Activated CD8-positive, alpha-beta T cell treated with anti-CD3 and anti-CD28 coated beads for 36 hours (primary cell): Measurements from ENCODE around the gene CAMK1D. TPM values are rescaled to one million over a fixed set of nuclear protein-coding genes. Genes with fewer than 3 reads are reported as not detected.

Experiments
- ATAC-seq: fragments of 200-7000 bp; cut with Tn5 transposase; one replicate; pipeline ENCODE4 v1.10.0; 2021; ENCODE audit warnings: mild to moderate bottlenecking, moderate library complexity
- CTCF ChIA-PET: fragments of 350-600 bp; sonication (Branson Sonifier 250); formaldehyde crosslinking; loops from one replicate; lab custom pipeline; 2021; ENCODE audit warnings: antibody characterized with exemption; lab: Charles Lee
- POLR2A ChIA-PET: fragments of 350-600 bp; sonication (Branson Sonifier 250); formaldehyde crosslinking; loops from one replicate; lab custom pipeline; 2021; ENCODE audit warnings: antibody characterized with exemption; lab: Charles Lee
- DNase-seq: peaks from one replicate; pipeline ENCODE4 v3.0.0-alpha.2; 2020
- H3K27ac Mint-ChIP-seq: one replicate; pipeline ENCODE4 v1.8.0; 2021; ENCODE audit warnings: mild to moderate bottlenecking, mixed read lengths
- H3K27me3 Mint-ChIP-seq: one replicate; pipeline ENCODE4 v1.8.0; 2021; ENCODE audit warnings: mixed read lengths
- H3K36me3 Mint-ChIP-seq: one replicate; pipeline ENCODE4 v1.8.0; 2021; ENCODE audit warnings: low read depth, mixed read lengths
- H3K4me1 Mint-ChIP-seq: one replicate; pipeline ENCODE4 v1.8.0; 2021; ENCODE audit warnings: low read depth, mixed read lengths
- H3K4me3 Mint-ChIP-seq: one replicate; pipeline ENCODE4 v1.8.0; 2021; ENCODE audit warnings: mild to moderate bottlenecking, moderate library complexity, mixed read lengths
- H3K9me3 Mint-ChIP-seq: one replicate; pipeline ENCODE4 v1.8.0; 2021; ENCODE audit warnings: mixed read lengths
- intact Hi-C: fragments of 100-400 bp; cut with micrococcal nuclease; formaldehyde crosslinking; loops from one replicate; pipeline ENCODE4 v1.10.0; 2022
- total RNA-seq, 2 experiments: library from RNA; stranded (reverse); gene quantifications; one replicate each; pipeline ENCODE4 v1.2.3, GENCODE V29; 2021
- TF ChIP-seq, protein P1 (sequence below): fragments of 200-600 bp; IDR thresholded peaks from one replicate; pipeline ENCODE4 v1.8.0; 2022; ENCODE audit warnings: antibody characterized with exemption, mild to moderate bottlenecking

The CAMK1D gene
- total RNA-seq, 2 experiments from 2014 or later: 13.8 TPM

DNA sequence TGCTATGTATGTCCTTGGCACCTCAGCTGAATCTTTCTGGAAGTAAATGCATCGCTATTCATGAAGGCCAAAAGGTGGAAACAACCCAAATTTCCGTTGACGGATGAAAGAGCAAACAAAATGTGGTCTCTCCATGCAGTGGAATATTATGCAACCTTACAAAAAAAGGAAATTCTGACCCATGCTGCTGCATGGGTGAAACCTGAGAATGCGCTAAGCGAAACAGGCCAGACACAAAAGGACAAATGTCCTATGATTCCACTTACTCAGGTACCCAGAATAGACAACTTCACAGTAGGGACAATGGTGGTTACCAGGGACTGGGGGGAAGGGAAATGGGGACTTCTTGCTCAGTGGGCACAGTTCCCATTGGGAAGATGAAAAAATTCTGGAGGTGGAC, 158.8 kb downstream of the CAMK1D start:
- POLR2A ChIA-PET: no interaction called here
- CTCF ChIA-PET: interaction anchor here (1.0 kb wide), 1 partner anchor 10 kb away, joined by 3 read pairs; no protein-coding TSS in a partner anchor
- H3K36me3 Mint-ChIP-seq: peaks cover 6% of the 10 kb centered on the region
- H3K27me3 Mint-ChIP-seq: no peaks in the 10 kb centered on the region
- ATAC-seq (no peak), DNase-seq (no peak)
- no peak overlapping the region for H3K4me3 Mint-ChIP-seq
- no peak overlapping the region for H3K27ac Mint-ChIP-seq
- H3K4me1 Mint-ChIP-seq: peaks cover 41% of the 10 kb centered on the region
- intact Hi-C loops: no loop called here
- H3K9me3 Mint-ChIP-seq: no peaks in the 10 kb centered on the region
- TF ChIP-seq, protein P1, sequence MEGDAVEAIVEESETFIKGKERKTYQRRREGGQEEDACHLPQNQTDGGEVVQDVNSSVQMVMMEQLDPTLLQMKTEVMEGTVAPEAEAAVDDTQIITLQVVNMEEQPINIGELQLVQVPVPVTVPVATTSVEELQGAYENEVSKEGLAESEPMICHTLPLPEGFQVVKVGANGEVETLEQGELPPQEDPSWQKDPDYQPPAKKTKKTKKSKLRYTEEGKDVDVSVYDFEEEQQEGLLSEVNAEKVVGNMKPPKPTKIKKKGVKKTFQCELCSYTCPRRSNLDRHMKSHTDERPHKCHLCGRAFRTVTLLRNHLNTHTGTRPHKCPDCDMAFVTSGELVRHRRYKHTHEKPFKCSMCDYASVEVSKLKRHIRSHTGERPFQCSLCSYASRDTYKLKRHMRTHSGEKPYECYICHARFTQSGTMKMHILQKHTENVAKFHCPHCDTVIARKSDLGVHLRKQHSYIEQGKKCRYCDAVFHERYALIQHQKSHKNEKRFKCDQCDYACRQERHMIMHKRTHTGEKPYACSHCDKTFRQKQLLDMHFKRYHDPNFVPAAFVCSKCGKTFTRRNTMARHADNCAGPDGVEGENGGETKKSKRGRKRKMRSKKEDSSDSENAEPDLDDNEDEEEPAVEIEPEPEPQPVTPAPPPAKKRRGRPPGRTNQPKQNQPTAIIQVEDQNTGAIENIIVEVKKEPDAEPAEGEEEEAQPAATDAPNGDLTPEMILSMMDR: no peak

DNA sequence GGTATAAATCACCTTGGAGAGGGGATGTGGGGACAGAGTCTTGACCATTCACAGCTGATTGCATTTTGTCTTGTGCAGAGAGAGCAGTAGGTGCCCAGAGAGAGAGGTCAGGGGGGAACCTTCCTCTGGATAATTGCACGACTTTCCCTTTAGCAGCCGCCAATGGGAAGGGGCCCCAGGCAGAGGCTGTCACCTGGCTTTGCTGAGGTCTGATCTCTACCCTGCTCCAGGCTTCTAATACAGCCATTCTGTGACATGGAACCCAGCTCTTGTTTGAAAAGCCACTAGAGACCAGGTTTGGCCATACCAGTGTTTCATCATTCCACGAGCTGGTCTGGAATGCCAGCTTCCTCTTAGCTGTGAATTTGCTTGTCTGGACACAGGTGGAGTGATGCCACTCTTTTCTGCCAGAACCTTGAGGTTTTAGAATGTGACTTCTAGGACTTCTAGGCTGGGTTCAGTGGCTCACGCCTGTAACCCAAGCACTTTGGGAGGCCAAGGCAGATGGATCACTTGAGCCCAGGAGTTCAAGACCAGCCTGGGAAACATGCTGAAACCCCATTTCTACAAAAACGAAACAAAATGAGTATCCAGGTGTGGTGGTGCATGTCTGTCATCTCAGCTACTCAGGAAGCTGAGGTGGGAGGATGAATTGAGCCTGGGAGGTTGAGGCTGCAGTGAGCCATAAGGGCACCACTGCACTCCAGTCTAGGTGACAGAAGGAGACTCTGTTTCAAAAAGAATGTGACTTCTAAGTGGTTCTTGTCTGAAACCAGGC, 159.9 kb downstream of the CAMK1D start:
- peaks cover 45% of the 10 kb centered on the region for H3K4me1 Mint-ChIP-seq
- ATAC-seq: peak; percentile 53
- CTCF ChIA-PET: interaction anchor here (0.9 to 1.3 kb wide), 2 partner anchors 147 to 245 kb away, joined by 3 read pairs; no protein-coding TSS in a partner anchor

DNA sequence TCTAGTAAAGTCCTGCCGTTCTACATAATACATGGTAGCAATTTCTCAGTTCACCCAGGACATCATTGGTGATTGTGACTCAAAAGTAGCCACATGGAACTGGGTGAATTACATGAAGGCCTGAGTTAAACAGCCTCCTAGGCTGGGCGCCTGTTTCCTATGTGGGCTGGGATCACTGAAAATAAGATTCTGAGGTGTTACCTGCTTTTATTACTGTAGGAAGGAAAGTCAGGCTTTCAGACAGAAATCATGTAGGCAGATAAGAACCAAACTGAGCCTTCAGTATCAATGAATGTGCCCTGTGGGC, 160.4 kb downstream of the CAMK1D start:
- H3K4me1 Mint-ChIP-seq: peaks cover 48% of the 10 kb centered on the region
- H3K27me3 Mint-ChIP-seq: no peaks in the 10 kb centered on the region
- peaks cover 6% of the 10 kb centered on the region for H3K36me3 Mint-ChIP-seq
- DNase-seq: no peak
- H3K9me3 Mint-ChIP-seq: no peaks in the 10 kb centered on the region
- CTCF ChIA-PET: interaction anchor here (1.3 kb wide), 1 partner anchor 245 kb away, joined by 3 read pairs; no protein-coding TSS in a partner anchor
- TF ChIP-seq, protein P1: no peak
- H3K27ac Mint-ChIP-seq: no peak overlapping the region
- POLR2A ChIA-PET: no interaction called here
- H3K4me3 Mint-ChIP-seq: no peak overlapping the region
- intact Hi-C loops: no loop called here
- ATAC-seq: peak; percentile 37

More for the DNA sequence above, 159.9 kb downstream of the CAMK1D start:
- TF ChIP-seq, protein P1: no peak
- H3K27me3 Mint-ChIP-seq: no peaks in the 10 kb centered on the region
- DNase-seq: peak; percentile 24
- no peaks in the 10 kb centered on the region for H3K9me3 Mint-ChIP-seq
- H3K4me3 Mint-ChIP-seq: no peak overlapping the region
- intact Hi-C loops: no loop called here
- no peak overlapping the region for H3K27ac Mint-ChIP-seq
- peaks cover 6% of the 10 kb centered on the region for H3K36me3 Mint-ChIP-seq
- POLR2A ChIA-PET: interaction anchor here (0.6 kb wide), 1 partner anchor 69 kb away, joined by 4 read pairs; no protein-coding TSS in a partner anchor

DNA sequence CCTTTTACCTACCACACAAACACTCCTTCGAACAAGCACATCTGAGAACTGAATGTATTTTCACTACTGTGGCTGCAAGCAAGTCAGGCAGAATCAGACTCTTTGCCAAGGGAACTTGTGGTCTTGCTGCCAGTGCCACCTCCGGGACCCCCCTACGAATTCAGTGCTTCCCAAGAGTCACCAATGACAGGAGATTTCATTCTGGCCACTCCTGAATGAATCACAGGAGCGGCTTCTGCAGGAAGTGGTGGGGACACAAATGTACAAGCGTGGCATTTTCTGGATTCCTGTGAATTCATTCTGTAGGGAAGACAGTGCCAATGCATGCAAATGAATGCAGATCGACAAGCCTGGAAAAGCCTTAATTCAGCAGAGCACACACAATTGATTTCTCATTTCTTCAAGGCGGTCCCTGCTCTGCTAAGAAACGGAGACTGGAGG, 161.2 kb downstream of the CAMK1D start:
- ChIA-PET POLR2A (no interaction called here), CTCF (no interaction called here)
- Mint-ChIP-seq H3K27ac (no peak overlapping the region), H3K4me3 (no peak overlapping the region), H3K9me3 (no peaks in the 10 kb centered on the region), H3K36me3 (peaks cover 6% of the 10 kb centered on the region), H3K27me3 (no peaks in the 10 kb centered on the region), H3K4me1 (peaks cover 48% of the 10 kb centered on the region)
- no peak for ATAC-seq
- no peak for DNase-seq
- TF ChIP-seq, protein P1: no peak
- intact Hi-C loops: no loop called here

DNA sequence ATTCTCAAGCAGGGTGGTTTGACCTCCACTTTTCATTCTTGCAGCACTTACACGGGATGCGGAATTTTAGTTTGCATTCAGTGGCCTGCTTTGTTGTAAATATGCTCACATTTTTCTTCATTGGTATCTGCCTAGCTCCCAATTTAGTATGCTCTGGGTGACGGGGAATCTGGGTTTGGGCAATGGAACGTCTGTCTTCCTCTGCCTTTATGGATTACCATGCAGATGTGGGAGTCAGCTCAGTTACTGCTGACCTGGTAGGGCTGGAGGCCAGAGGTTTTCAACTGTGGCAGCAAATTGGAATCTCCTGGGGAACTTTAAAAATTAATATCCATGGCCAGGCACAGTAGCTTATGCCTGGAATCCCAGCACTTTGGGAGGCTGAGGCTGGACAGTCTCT, 161.6 kb downstream of the CAMK1D start:
- no peak overlapping the region for H3K4me3 Mint-ChIP-seq
- POLR2A ChIA-PET: no interaction called here
- DNase-seq (no peak), ATAC-seq (no peak)
- TF ChIP-seq, protein P1: no peak
- no peaks in the 10 kb centered on the region for H3K9me3 Mint-ChIP-seq
- CTCF ChIA-PET: no interaction called here
- H3K27ac Mint-ChIP-seq: no peak overlapping the region
- H3K4me1 Mint-ChIP-seq: peaks cover 44% of the 10 kb centered on the region
- H3K36me3 Mint-ChIP-seq: peaks cover 6% of the 10 kb centered on the region
- no peaks in the 10 kb centered on the region for H3K27me3 Mint-ChIP-seq
- intact Hi-C loops: no loop called here
